NCI-H2171 (cell line): ENCODE results near the gene OTUB1.
"Not testable (repeated sequence)": the region's sequence is repeated elsewhere in the genome, so short reads cannot be mapped to it uniquely, and the experiment has no call there.

Source experiments
- DNase-seq: peaks from one replicate; lab custom pipeline; 2025; lab: John Stamatoyannopoulos, UW

The OTUB1 gene

DNA sequence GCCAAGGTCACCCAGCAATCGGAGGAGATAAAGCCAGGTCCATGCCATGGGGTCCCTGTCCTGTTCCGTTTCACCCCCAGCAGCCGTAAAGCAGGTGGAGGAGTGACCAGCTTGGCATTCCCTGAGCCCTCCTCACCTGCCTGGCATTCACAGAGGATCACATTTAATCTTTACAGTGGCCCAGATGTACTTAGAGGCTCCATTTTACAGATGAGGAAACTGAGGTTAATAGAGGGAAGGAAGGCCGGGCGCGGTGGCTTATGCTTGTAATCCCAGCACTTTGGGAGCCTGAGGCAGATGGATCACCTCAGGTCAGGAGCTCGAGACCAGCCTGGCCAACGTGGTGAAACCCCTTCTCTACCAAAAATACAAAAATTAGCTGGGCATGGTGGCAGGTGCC is 61.1 kb downstream of the OTUB1 start:
- not testable (repeated sequence) for DNase-seq
